ENCODE data around the gene HSD17B8.

HSD17B8 gene

GRCh38 chr6:33198853-33199436 is 5.5 kb upstream of the HSD17B8 start:
- no peak for TF ChIP-seq EZH2 (IDR thresholded peaks at IDR 0.05; ENCODE audit: borderline replicate concordance, low read depth, low read length, severe bottlenecking)
- TF ChIP-seq, protein P1, sequence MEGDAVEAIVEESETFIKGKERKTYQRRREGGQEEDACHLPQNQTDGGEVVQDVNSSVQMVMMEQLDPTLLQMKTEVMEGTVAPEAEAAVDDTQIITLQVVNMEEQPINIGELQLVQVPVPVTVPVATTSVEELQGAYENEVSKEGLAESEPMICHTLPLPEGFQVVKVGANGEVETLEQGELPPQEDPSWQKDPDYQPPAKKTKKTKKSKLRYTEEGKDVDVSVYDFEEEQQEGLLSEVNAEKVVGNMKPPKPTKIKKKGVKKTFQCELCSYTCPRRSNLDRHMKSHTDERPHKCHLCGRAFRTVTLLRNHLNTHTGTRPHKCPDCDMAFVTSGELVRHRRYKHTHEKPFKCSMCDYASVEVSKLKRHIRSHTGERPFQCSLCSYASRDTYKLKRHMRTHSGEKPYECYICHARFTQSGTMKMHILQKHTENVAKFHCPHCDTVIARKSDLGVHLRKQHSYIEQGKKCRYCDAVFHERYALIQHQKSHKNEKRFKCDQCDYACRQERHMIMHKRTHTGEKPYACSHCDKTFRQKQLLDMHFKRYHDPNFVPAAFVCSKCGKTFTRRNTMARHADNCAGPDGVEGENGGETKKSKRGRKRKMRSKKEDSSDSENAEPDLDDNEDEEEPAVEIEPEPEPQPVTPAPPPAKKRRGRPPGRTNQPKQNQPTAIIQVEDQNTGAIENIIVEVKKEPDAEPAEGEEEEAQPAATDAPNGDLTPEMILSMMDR (IDR thresholded peaks at IDR 0.05; ENCODE audit: borderline replicate concordance, extremely low read depth, low read length, poor library complexity, severe bottlenecking): no peak
- Histone ChIP-seq H3K4me3 (ENCODE audit: low read depth in 1 of 2, low read length in 2 of 2) (peak overlapping the region in 1 of 2 experiments; percentile 60; a peak in 2 of 4 replicates), H3K9ac (ENCODE audit: low read depth, low read length) (peak overlapping the region; percentile 90), H4K20me1 (ENCODE audit: insufficient read depth, low read length) (peaks cover 45% of the 10 kb centered on the region), H2AFZ (ENCODE audit: low read depth, low read length) (no peak overlapping the region), H3K4me2 (ENCODE audit: insufficient read depth, low read length) (peak overlapping the region; percentile 77), H3K9me3 (ENCODE audit: insufficient read depth, low read length, severe bottlenecking) (no peaks in the 10 kb centered on the region), H3K36me3 (ENCODE audit: insufficient read depth, low read length) (peaks cover 74% of the 10 kb centered on the region), H3K27me3 (ENCODE audit: insufficient read depth, low read length, poor library complexity) (no peaks in the 10 kb centered on the region), H3K4me1 (ENCODE audit: insufficient read depth, low read length) (peaks cover 51% of the 10 kb centered on the region), H3K79me2 (ENCODE audit: insufficient read depth, low read length) (peaks cover 58% of the 10 kb centered on the region), H3K27ac (ENCODE audit: low read length) (no peak overlapping the region; the same call in 1 of the 2 replicates)
- no peak for DNase-seq
- ATAC-seq (ENCODE audit: insufficient read depth, low read depth): no peak

- DNase-seq (peak; percentile 82), ATAC-seq (ENCODE audit: insufficient read depth, low read depth) (peak; percentile 49)
- Histone ChIP-seq H4K20me1 (ENCODE audit: insufficient read depth, low read length) (peaks cover 37% of the 10 kb centered on the region), H3K4me1 (ENCODE audit: insufficient read depth, low read length) (peaks cover 56% of the 10 kb centered on the region), H3K36me3 (ENCODE audit: insufficient read depth, low read length) (peaks cover 67% of the 10 kb centered on the region), H3K4me3 (ENCODE audit: low read depth in 1 of 2, low read length in 2 of 2) (peak overlapping the region; percentile 58 to 60; a peak in 3 of 4 replicates), H3K9ac (ENCODE audit: low read depth, low read length) (peak overlapping the region; percentile 90), H3K27ac (ENCODE audit: low read length) (peak overlapping the region; percentile 99), H3K9me3 (ENCODE audit: insufficient read depth, low read length, severe bottlenecking) (no peaks in the 10 kb centered on the region), H2AFZ (ENCODE audit: low read depth, low read length) (peak overlapping the region; percentile 92), H3K27me3 (ENCODE audit: insufficient read depth, low read length, poor library complexity) (no peaks in the 10 kb centered on the region), H3K79me2 (ENCODE audit: insufficient read depth, low read length) (peaks cover 59% of the 10 kb centered on the region), H3K4me2 (ENCODE audit: insufficient read depth, low read length) (peak overlapping the region; percentile 77)
- TF ChIP-seq, protein P1 (IDR thresholded peaks at IDR 0.05; ENCODE audit: borderline replicate concordance, extremely low read depth, low read length, poor library complexity, severe bottlenecking): no peak
- no peak for TF ChIP-seq EZH2 (IDR thresholded peaks at IDR 0.05; ENCODE audit: borderline replicate concordance, low read depth, low read length, severe bottlenecking)
These were observed 4.7 kb upstream of the HSD17B8 start for GRCh38 chr6:33199687-33200218.

DNA sequence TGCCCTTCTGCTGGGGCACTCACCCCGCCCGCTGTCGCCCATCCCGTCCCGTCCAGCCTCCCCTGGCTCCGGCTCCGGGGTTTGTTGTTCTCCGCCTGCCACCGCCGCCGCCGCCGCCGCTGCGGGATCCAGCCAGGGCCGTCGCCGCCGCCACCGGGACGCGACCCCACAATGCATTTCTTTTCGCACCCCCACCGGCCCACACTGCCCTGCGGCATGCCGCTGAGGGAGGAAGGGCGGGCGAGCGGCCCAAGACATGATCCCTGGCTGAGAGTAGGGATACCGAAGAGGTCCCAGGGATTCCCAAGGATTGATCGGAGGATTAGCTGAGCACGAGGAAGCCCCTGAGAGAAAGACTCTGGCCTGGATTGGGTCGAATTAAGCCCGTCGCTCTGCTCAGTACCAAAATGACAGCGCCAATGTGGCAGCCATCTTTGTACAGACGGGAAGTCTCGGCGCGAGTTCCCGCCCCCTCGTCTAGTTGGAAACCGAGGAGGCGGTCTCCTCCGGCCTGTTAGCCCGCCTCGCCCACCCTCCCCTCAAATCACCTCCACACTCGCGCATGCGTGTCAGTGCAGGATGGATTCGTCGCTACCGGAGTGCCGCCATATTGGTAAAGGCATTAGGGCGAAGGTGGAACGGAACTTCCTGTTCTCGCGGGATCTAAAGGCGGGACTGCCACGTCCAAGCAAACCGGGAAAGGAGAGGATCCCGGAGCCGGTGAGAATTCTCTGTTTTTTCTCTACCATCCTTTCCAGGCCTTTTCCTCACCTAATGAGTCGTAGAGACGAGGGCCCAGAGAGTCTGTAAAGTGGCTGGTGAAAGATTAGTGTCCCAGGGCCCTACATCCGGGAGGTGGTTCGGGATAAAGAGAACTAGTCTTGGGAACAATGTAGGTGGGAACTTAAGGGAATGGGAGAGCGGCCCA is 4.0 kb upstream of the HSD17B8 start, which contains the start of the genes RXRB and SLC39A7:
TSS of gene RXRB (minus strand) at position 447 of the 928 bp plus-strand sequence. CDS start at position 258, 189 bp downstream.
TSS of gene SLC39A7 (plus strand) at position 649 of the 928 bp plus-strand sequence. CDS start 379 bp downstream, outside the sequence.
- TF ChIP-seq, protein P1 (IDR thresholded peaks at IDR 0.05; ENCODE audit: borderline replicate concordance, extremely low read depth, low read length, poor library complexity, severe bottlenecking): no peak
- no peak for TF ChIP-seq EZH2 (IDR thresholded peaks at IDR 0.05; ENCODE audit: borderline replicate concordance, low read depth, low read length, severe bottlenecking)
- DNase-seq: peak; percentile 99
- Histone ChIP-seq H2AFZ (ENCODE audit: low read depth, low read length) (peak within 1 kb of the TSS; percentile 92), H3K27me3 (ENCODE audit: insufficient read depth, low read length, poor library complexity) (no peaks in the 10 kb centered on the region), H3K27ac (ENCODE audit: low read length) (peak within 1 kb of the TSS; percentile 99), H3K4me1 (ENCODE audit: insufficient read depth, low read length) (peaks cover 63% of the 10 kb centered on the region), H3K79me2 (ENCODE audit: insufficient read depth, low read length) (peaks cover 59% of the 10 kb centered on the region), H3K9me3 (ENCODE audit: insufficient read depth, low read length, severe bottlenecking) (no peaks in the 10 kb centered on the region), H3K9ac (ENCODE audit: low read depth, low read length) (peak within 1 kb of the TSS; percentile 90), H3K4me2 (ENCODE audit: insufficient read depth, low read length) (peak within 1 kb of the TSS; percentile 80), H3K36me3 (ENCODE audit: insufficient read depth, low read length) (peaks cover 60% of the 10 kb centered on the region), H4K20me1 (ENCODE audit: insufficient read depth, low read length) (peaks cover 31% of the 10 kb centered on the region), H3K4me3 (ENCODE audit: low read depth in 1 of 2, low read length in 2 of 2) (peak within 1 kb of the TSS; percentile 58 to 60; a peak in 3 of 4 replicates)
- peak; percentile 77 for ATAC-seq (ENCODE audit: insufficient read depth, low read depth)

All from DND-41 (cell line).